Measurements from ENCODE around the gene CHRM3.

DNA sequence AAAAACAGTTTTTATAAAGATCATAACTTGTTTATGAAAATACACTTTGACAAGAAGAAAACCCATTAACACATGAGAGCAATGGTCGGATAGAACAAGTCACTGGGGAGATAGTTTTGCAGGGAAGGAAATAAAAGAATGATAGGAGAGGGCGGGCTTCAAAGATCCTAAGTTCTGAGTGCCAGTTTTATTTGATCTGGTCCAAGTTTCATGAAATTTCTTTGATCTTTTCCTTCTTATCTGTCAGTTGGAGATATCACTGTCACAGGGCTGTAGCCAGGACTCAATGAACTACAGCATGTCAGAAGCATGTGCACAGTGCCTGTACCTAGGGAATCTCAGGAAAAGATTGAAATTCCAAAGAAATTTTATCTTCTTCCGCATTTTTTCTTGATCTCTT is 36.5 kb downstream of the CHRM3 start:
- TF ChIP-seq, protein P1, sequence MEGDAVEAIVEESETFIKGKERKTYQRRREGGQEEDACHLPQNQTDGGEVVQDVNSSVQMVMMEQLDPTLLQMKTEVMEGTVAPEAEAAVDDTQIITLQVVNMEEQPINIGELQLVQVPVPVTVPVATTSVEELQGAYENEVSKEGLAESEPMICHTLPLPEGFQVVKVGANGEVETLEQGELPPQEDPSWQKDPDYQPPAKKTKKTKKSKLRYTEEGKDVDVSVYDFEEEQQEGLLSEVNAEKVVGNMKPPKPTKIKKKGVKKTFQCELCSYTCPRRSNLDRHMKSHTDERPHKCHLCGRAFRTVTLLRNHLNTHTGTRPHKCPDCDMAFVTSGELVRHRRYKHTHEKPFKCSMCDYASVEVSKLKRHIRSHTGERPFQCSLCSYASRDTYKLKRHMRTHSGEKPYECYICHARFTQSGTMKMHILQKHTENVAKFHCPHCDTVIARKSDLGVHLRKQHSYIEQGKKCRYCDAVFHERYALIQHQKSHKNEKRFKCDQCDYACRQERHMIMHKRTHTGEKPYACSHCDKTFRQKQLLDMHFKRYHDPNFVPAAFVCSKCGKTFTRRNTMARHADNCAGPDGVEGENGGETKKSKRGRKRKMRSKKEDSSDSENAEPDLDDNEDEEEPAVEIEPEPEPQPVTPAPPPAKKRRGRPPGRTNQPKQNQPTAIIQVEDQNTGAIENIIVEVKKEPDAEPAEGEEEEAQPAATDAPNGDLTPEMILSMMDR (IDR thresholded peaks at IDR 0.05) = no peak
- no peak for TF ChIP-seq POLR2A (IDR thresholded peaks at IDR 0.05)

Measured in Peyer's patch (tissue), 4 donors.